Transverse colon (tissue), 4 donors: ENCODE results near the gene CATSPER1.

ENCODE experiments used
- EP300 ChIP-seq: sonication (generic); formaldehyde crosslinking; IDR thresholded peaks from one replicate; pipeline ENCODE4 v1.6.1; 2017; ENCODE audit warnings: antibody characterized with exemption, low read depth
- POLR2A ChIP-seq: fragments of 450-650 bp; IDR thresholded peaks from one replicate; pipeline ENCODE4 v1.6.1; 2016; ENCODE audit warnings: antibody characterized with exemption, mild to moderate bottlenecking, moderate library complexity
- POLR2AphosphoS5 ChIP-seq, 3 donors: sonication (generic); formaldehyde crosslinking; IDR thresholded peaks; one replicate each; pipeline ENCODE4 v1.6.1; 2016; ENCODE audit warnings: antibody characterized with exemption in 3 of 3
- TF ChIP-seq, protein P1 (sequence below), 5 experiments: fragments of 200-600 bp in 3 of 5; fragments of 450-650 bp in 2 of 5; sonication (generic) in 3 of 5; IDR thresholded peaks; 1 replicate in 2 of 5; 2 replicates in 3 of 5; pipeline ENCODE4 v1.5.1; 2016 to 2017; ENCODE audit warnings: antibody characterized with exemption in 5 of 5, inconsistent platforms in 3 of 5, mild to moderate bottlenecking in 2 of 5, moderate library complexity in 1 of 5

DNA sequence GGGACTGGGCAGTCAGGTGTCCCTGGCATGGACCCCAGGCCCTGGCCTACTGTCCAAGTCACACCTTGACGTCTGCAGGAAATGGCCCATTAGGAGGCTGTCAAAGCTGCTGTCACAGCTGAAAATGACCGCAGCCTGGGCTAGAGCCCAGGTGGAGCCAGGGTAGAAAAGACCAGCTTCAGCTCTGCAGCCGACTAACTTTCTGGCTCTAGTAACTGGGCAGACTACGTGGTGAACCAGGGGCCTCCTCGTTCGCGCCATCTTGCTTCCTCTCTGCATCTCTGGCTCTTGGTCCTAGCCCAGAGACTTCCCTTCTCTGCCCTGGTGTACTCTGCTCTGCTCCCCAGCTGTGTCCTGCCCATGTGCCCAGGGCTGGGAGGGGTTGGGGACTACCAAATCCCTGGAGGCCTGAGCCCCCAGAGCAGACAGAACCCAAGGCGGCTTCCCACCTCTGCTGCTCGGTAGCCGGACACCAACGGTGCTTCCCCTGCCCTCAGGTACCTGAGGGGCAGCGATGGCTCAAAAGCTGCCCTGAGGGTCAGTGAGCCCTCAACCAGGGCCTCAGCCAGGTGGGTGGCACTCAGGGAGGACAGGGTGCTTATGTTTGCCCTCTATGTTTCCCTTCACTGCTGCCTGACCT is 45.1 kb downstream of the CATSPER1 start:
- TF ChIP-seq, protein P1, sequence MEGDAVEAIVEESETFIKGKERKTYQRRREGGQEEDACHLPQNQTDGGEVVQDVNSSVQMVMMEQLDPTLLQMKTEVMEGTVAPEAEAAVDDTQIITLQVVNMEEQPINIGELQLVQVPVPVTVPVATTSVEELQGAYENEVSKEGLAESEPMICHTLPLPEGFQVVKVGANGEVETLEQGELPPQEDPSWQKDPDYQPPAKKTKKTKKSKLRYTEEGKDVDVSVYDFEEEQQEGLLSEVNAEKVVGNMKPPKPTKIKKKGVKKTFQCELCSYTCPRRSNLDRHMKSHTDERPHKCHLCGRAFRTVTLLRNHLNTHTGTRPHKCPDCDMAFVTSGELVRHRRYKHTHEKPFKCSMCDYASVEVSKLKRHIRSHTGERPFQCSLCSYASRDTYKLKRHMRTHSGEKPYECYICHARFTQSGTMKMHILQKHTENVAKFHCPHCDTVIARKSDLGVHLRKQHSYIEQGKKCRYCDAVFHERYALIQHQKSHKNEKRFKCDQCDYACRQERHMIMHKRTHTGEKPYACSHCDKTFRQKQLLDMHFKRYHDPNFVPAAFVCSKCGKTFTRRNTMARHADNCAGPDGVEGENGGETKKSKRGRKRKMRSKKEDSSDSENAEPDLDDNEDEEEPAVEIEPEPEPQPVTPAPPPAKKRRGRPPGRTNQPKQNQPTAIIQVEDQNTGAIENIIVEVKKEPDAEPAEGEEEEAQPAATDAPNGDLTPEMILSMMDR (IDR thresholded peaks at IDR 0.05), result no peak
- TF ChIP-seq POLR2A, result no peak
- no peak for TF ChIP-seq EP300
- TF ChIP-seq POLR2AphosphoS5 (IDR thresholded peaks at IDR 0.05), result no peak
